Activated CD8-positive, alpha-beta T cell treated with anti-CD3 and anti-CD28 coated beads, Interleukin-2, amount 10 ng/mL, durations not matched to agents 7 days and 5 days (primary cell): ENCODE measurements around the gene MB21D2. TPM values are rescaled to one million over a fixed set of nuclear protein-coding genes. Genes with fewer than 3 reads are reported as not detected.

Experiments
- ATAC-seq: fragments of 150-1000 bp; cut with Tn5 transposase; one replicate; pipeline ENCODE4 v1.10.0; 2021; ENCODE audit warnings: moderate library complexity
- CTCF ChIA-PET: fragments of 350-600 bp; sonication (Branson Sonifier 250); formaldehyde crosslinking; loops from one replicate; lab custom pipeline; 2021; ENCODE audit warnings: antibody characterized with exemption; lab: Charles Lee
- POLR2A ChIA-PET: fragments of 350-600 bp; sonication (Branson Sonifier 250); formaldehyde crosslinking; loops from one replicate; lab custom pipeline; 2021; ENCODE audit warnings: antibody characterized with exemption; lab: Charles Lee
- DNase-seq: peaks from one replicate; pipeline ENCODE4 v3.0.0-alpha.2; 2020
- H3K27ac Mint-ChIP-seq: one replicate; pipeline ENCODE4 v1.8.0; 2021; ENCODE audit warnings: mild to moderate bottlenecking, mixed read lengths
- H3K27me3 Mint-ChIP-seq: one replicate; pipeline ENCODE4 v1.8.0; 2021; ENCODE audit warnings: low read depth, mixed read lengths
- H3K36me3 Mint-ChIP-seq: one replicate; pipeline ENCODE4 v1.8.0; 2021; ENCODE audit warnings: low read depth, mixed read lengths
- H3K4me1 Mint-ChIP-seq: one replicate; pipeline ENCODE4 v1.8.0; 2021; ENCODE audit warnings: low read depth, mixed read lengths
- H3K4me3 Mint-ChIP-seq: one replicate; pipeline ENCODE4 v1.8.0; 2021; ENCODE audit warnings: mild to moderate bottlenecking, mixed read lengths
- H3K9me3 Mint-ChIP-seq: one replicate; pipeline ENCODE4 v1.8.0; 2022; ENCODE audit warnings: mixed read lengths; ENCODE audit not compliant: insufficient read depth
- total RNA-seq, 2 experiments: library from RNA; stranded (reverse); gene quantifications; one replicate each; pipeline ENCODE4 v1.2.3, GENCODE V29; 2021

MB21D2 gene
- total RNA-seq, 2 experiments from 2014 or later = 6.5 to 7.2 TPM

DNA sequence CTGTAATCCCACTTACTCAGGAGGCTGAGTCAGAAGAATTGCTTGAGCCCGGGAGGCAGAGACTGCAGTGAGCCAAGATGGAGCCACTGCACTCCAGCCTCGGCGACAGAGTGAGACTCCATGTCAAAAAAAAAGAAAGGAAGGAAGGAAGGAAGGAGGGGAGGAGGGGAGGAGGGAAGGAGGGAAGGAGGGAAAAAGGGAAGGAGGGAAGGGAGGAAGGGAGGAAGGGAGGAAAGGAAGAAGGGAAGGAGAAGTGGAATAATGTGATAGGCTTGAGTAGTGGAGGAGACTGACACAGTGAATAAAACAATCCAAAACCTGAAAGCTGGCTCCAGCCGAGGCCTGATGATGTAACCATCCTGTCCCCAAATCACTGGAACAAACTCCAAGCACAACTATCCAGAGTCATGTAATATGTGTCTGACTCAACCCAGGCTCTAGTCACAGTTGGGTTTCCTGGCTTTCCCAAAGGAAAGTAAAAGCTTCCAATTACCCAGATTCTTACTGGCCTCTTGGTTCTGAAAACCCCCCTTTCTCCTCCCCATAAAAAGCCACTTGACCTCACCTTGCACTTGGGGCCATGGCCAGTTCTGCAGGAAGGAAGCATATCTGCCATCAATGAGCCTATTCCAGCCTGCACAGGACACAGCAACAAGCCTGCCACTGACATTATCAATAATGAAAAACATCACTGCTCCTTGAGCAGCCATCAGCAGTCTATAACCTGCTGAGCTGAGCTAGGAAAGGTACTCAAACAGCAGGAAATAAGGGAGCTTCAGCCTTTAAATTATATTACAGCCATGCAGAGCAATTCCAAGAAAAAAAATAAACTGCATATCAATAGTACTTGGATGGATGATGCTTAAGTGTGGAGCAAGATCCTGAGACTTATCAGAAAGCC, 48.3 kb downstream of the MB21D2 start:
- no peak overlapping the region for H3K4me3 Mint-ChIP-seq
- no peaks in the 10 kb centered on the region for H3K36me3 Mint-ChIP-seq
- ChIA-PET CTCF (no interaction called here), POLR2A (no interaction called here)
- DNase-seq (no peak), ATAC-seq (no peak)
- H3K27ac Mint-ChIP-seq = no peak overlapping the region
- H3K9me3 Mint-ChIP-seq = no peaks in the 10 kb centered on the region
- H3K4me1 Mint-ChIP-seq = peaks cover 9% of the 10 kb centered on the region
- H3K27me3 Mint-ChIP-seq = no peaks in the 10 kb centered on the region

DNA sequence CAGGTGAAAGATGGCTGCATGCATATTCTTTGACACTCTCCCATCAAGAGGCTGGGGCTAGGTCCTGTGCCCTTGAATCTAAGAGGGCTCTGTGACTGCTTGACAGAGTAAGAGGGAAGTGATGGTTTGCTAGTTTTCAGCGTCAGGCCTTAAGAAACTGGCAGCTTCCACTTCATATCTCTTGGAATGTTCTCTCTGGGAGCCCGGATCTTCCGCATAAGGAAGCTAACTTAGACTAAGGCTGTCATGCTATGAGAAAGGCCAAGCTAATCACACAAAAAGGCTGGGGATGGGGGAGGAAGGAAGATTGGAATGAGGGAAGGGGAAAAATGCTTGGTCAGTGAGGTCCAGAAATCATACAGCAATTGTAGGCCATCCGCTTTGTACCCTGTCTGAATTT, 50.0 kb downstream of the MB21D2 start:
- Mint-ChIP-seq H3K36me3 (no peaks in the 10 kb centered on the region), H3K9me3 (no peaks in the 10 kb centered on the region), H3K4me3 (no peak overlapping the region), H3K27me3 (no peaks in the 10 kb centered on the region), H3K4me1 (peaks cover 10% of the 10 kb centered on the region), H3K27ac (no peak overlapping the region)
- POLR2A ChIA-PET = interaction anchor here (0.6 kb wide), 1 partner anchor 463 kb away, joined by 4 read pairs; no protein-coding TSS in a partner anchor
- ATAC-seq (no peak), DNase-seq (no peak)
- CTCF ChIA-PET = no interaction called here

DNA sequence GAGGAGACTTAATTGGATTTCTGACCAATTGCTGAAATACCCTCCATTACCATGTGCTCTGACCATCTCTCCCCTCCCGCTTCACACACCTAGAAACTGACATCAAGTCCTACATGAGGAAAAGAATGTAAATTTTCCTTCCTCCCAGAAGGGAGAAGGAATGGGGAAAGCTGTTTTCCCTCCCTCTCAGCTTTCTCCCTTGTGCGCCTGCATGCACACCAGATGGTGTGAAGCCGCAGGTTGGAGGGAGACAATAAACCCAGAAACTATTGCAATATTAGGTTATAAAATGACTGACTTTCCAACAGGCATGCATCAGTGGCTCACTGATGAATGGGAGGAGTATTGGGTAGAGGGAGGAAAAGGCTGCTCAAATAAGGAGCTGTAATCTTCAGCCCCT, 50.9 kb downstream of the MB21D2 start:
- Mint-ChIP-seq H3K9me3 (no peaks in the 10 kb centered on the region), H3K4me3 (no peak overlapping the region), H3K27me3 (no peaks in the 10 kb centered on the region), H3K36me3 (peaks cover 1% of the 10 kb centered on the region), H3K27ac (no peak overlapping the region), H3K4me1 (peaks cover 19% of the 10 kb centered on the region)
- ChIA-PET POLR2A (no interaction called here), CTCF (no interaction called here)
- ATAC-seq (no peak), DNase-seq (no peak)

DNA sequence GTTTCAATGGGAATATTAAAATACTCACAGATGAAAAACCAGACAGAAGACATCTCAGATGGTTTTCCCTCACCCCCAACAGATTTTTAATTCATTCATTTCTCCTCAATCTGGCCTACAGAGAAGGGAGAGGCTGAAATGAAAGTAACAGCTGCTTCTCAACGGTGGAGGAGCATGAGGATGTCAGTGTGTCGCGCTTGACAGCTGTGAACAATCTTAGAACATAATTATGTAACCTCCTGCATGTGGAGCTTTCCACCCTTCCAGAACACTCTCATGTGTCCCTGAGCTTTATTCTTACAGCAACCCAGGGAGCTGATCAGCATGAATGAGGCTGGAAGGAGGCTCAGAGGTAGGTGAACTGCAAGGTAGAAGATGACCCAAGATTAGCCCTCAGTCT, 52.7 kb downstream of the MB21D2 start:
- no peaks in the 10 kb centered on the region for H3K27me3 Mint-ChIP-seq
- ChIA-PET POLR2A (no interaction called here), CTCF (no interaction called here)
- H3K9me3 Mint-ChIP-seq = no peaks in the 10 kb centered on the region
- H3K27ac Mint-ChIP-seq = no peak overlapping the region
- DNase-seq = no peak
- H3K4me1 Mint-ChIP-seq = peaks cover 23% of the 10 kb centered on the region
- ATAC-seq = no peak
- H3K4me3 Mint-ChIP-seq = no peak overlapping the region
- H3K36me3 Mint-ChIP-seq = peaks cover 3% of the 10 kb centered on the region

DNA sequence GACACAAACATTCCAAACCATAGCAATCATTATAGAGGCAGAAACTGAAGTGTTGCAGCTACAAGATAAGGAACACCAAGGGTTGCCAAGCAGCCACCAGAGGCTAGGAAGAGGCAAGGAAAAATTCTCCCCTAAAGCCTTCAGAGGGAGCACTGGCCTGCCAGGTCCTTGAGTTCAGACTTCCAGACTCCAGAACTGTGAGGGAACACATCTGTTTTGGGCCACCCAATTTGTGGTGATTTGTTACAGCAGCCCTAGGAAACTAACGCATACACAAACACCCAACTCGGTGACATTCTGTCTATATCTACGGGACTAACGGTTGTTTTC, 54.6 kb downstream of the MB21D2 start:
- ChIA-PET CTCF (no interaction called here), POLR2A (no interaction called here)
- Mint-ChIP-seq H3K4me1 (peaks cover 23% of the 10 kb centered on the region), H3K36me3 (peaks cover 3% of the 10 kb centered on the region), H3K4me3 (no peak overlapping the region), H3K27ac (no peak overlapping the region), H3K9me3 (no peaks in the 10 kb centered on the region), H3K27me3 (no peaks in the 10 kb centered on the region)
- no peak for ATAC-seq
- no peak for DNase-seq

DNA sequence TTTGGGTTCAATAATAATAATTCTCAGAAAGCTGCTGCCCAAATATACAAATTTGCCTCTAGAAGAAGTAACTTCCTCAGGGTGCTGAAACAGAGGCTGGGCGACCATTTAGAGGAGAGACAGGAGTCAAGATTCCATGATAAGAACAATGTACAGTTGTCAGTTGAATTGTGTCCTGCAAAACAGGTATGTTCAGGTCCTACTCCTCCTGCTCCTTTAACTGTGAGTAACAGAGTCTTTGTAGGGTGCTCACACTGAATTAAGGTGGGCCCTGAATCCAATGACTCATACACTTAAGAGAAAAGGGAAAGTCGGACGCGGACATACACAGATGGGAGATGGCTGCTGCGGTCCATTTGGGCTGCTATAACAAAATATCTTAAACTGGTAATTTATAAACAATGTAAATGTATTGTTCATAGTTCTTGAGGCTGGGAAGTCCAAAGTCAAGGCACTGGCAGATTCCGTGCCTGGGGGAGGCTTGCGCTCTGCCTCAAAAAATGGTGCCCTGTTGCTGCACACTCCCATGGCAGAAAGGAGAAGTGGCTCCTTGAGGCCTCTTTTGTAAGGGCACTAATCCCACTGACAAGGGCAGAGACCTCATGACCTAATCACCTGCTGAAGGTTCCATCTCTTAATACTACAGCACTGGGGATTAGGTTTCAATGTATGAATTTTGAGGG, 55.1 kb downstream of the MB21D2 start:
- no peak for DNase-seq
- Mint-ChIP-seq H3K27ac (no peak overlapping the region), H3K9me3 (no peaks in the 10 kb centered on the region), H3K4me3 (no peak overlapping the region), H3K36me3 (peaks cover 3% of the 10 kb centered on the region), H3K27me3 (peaks cover under 1% of the 10 kb centered on the region), H3K4me1 (peaks cover 23% of the 10 kb centered on the region)
- no peak for ATAC-seq
- ChIA-PET CTCF (no interaction called here), POLR2A (interaction anchor here (1.7 kb wide), 1 partner anchor 30 kb away, joined by 4 read pairs; no protein-coding TSS in a partner anchor)

DNA sequence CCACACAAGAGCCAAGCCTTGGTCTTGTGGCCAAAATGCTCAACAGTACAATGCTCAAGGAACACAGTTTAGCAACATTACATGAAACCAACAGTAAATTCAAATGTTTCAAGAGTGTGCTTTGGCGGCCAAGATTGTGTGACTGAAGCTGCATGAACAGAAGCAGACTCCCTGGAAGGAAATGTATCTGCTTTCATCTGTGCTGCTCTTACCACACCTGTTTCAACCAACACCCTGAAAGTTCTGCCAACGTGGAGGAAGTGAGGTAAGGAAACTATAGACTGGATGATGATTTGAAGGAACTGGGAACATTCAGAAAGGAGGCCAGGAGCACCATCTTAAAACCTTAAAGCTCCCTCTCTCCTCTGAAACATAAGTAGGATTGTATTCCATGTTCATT, 55.7 kb downstream of the MB21D2 start:
- no peak overlapping the region for H3K4me3 Mint-ChIP-seq
- CTCF ChIA-PET = no interaction called here

DNA sequence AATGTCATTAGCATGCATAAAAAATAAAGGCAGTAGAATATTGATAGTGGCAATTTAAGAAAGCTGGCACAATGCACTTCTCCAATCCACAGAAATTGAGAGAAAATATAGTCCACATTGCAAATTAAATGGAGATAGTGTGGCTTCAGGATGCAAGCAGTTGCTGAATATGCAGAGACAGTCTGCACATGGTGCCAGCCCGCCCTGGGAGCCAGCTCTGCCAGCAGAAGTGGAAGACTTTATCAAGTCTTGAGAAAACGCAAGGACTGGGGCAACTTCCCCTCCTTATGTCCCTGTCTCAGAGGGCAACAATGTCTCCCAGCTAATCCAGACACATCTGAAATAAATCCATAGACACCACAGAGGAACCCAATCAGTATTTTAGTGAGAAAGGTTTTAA, 57.2 kb downstream of the MB21D2 start:
- H3K27ac Mint-ChIP-seq = no peak overlapping the region
- ChIA-PET CTCF (no interaction called here), POLR2A (no interaction called here)
- H3K4me1 Mint-ChIP-seq = peaks cover 23% of the 10 kb centered on the region
- peaks cover 2% of the 10 kb centered on the region for H3K27me3 Mint-ChIP-seq
- no peak overlapping the region for H3K4me3 Mint-ChIP-seq
- no peak for ATAC-seq
- no peaks in the 10 kb centered on the region for H3K9me3 Mint-ChIP-seq
- peaks cover 3% of the 10 kb centered on the region for H3K36me3 Mint-ChIP-seq
- DNase-seq = no peak

More for the DNA sequence above, 55.7 kb downstream of the MB21D2 start:
- Mint-ChIP-seq H3K27me3 (peaks cover 2% of the 10 kb centered on the region), H3K4me1 (peaks cover 23% of the 10 kb centered on the region), H3K27ac (peak overlapping the region; percentile 79), H3K9me3 (no peaks in the 10 kb centered on the region), H3K36me3 (peaks cover 3% of the 10 kb centered on the region)
- ATAC-seq (peak; percentile 67), DNase-seq (peak; percentile 22)
- POLR2A ChIA-PET = interaction anchor here (1.7 kb wide), 1 partner anchor 31 kb away, joined by 4 read pairs; no protein-coding TSS in a partner anchor

DNA sequence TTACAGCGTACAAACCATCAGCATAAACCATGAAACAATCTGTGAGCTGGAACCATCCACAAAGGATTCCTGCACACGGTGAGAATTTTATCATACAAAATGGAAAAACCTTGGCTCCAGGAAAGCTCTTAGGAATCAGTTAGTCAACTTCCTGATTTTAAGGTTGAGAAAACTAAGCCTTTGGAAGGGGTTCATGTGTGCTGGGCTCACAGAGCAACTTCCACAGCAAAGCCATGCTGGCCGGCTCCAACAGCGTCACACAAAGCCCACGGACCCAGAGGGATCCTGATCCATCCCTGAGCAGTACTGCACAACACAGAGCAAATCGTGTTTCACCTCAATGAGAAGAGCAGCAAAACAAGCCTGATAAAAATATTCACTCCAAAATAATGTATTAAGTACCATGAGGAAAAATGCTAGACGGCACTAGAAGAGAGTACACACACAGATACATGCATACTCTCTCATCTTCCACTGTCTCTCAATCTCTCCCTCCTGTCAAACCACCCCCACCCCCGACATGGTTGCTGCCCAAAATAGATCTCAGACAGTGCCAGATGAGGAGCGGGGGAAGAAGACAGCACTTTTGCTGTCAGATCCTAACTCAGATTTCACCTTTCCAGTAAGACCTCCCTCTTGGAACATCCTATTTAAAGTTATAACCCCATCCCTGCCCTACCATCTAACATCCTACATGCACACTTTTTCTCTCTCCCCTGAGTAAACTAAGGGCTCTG, 58.6 kb downstream of the MB21D2 start:
- POLR2A ChIA-PET = no interaction called here

DNA sequence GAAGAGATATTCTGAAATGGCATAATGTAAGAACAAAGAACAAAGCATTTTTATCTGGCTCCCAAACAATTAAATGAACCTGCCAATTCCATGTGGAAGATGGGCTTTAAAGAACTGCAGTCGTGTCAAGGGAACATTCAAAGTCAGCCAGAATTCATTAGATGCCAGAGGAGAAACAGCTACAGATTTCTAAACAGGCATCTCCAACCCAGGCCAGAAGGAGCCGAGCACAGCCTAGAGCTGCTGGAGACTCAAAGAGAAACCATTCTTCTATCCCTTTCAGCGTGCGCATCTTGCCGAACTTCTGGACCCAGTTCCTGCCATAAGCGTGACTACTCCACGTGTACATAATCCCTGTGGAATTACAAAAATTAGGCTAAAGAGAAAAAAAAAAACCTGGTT, 60.4 kb downstream of the MB21D2 start:
- H3K27ac Mint-ChIP-seq = no peak overlapping the region
- peaks cover 15% of the 10 kb centered on the region for H3K4me1 Mint-ChIP-seq
- H3K9me3 Mint-ChIP-seq = no peaks in the 10 kb centered on the region
- POLR2A ChIA-PET = no interaction called here
- peaks cover 2% of the 10 kb centered on the region for H3K27me3 Mint-ChIP-seq
- H3K4me3 Mint-ChIP-seq = no peak overlapping the region
- ATAC-seq = no peak
- peaks cover 3% of the 10 kb centered on the region for H3K36me3 Mint-ChIP-seq
- no peak for DNase-seq
- CTCF ChIA-PET = interaction anchor here (1.2 kb wide), 1 partner anchor 40 kb away, joined by 3 read pairs; no protein-coding TSS in a partner anchor

More for the DNA sequence above, 58.6 kb downstream of the MB21D2 start:
- Mint-ChIP-seq H3K36me3 (peaks cover 3% of the 10 kb centered on the region), H3K4me3 (no peak overlapping the region), H3K27me3 (peaks cover 2% of the 10 kb centered on the region), H3K4me1 (peaks cover 14% of the 10 kb centered on the region), H3K9me3 (no peaks in the 10 kb centered on the region), H3K27ac (no peak overlapping the region)
- CTCF ChIA-PET = no interaction called here
- DNase-seq = no peak
- no peak for ATAC-seq

DNA sequence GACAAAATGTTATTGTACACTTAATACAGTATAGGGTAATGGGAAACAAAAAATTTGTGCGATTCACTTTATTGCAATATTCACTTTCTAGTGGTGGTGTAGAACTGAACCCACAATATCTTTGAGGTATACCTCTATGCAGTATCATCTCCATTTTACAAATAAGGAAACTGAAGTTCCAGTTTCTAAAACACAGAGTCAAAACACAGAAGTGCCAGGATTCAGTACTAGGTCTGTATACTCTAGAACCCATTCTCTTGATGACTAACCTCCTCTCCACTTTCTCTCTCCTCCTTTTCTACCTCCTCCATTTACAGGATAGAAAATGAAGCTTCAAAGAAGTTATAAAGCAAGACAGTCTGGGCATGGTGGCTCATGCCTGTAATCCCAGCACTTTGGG, 62.2 kb downstream of the MB21D2 start:
- POLR2A ChIA-PET = no interaction called here
- Mint-ChIP-seq H3K36me3 (no peaks in the 10 kb centered on the region), H3K9me3 (no peaks in the 10 kb centered on the region), H3K27me3 (peaks cover 2% of the 10 kb centered on the region), H3K27ac (no peak overlapping the region), H3K4me1 (peaks cover 17% of the 10 kb centered on the region), H3K4me3 (no peak overlapping the region)
- ATAC-seq = no peak
- no peak for DNase-seq
- CTCF ChIA-PET = no interaction called here
